B cell (primary cell): ENCODE results near the gene ADRB1.

ENCODE experiments used
- CTCF ChIP-seq: fragments of 200-600 bp; IDR thresholded peaks from one replicate; pipeline ENCODE4 v1.8.0; 2022; ENCODE audit warnings: antibody characterized with exemption, mild to moderate bottlenecking
- EZH2 ChIP-seq: IDR thresholded peaks from 2 replicates; pipeline ENCODE4 v1.6.1; 2012; ENCODE audit warnings: borderline replicate concordance, low read depth, mild to moderate bottlenecking, moderate library complexity, low read length; ENCODE audit not compliant: insufficient read depth, poor library complexity, severe bottlenecking

GRCh38 chr10:114083040-114083439 is 39.4 kb downstream of the ADRB1 start:
- TF ChIP-seq EZH2 (no peak), CTCF (no peak)
